Fibroblast of lung (primary cell): ENCODE measurements around the gene EFNA5.

Source experiments
- CTCF ChIP-seq, 2 donors: IDR thresholded peaks in 1 of 2; conservative IDR thresholded peaks in 1 of 2; 1 replicate in 1 of 2; 2 replicates in 1 of 2; pipeline ENCODE4 v1.5.1; 2011 to 2012; ENCODE audit warnings: low read length in 2 of 2, control low read depth in 1 of 2, inconsistent platforms in 1 of 2, low read depth in 1 of 2, mild to moderate bottlenecking in 1 of 2
- EZH2 ChIP-seq: IDR thresholded peaks from 2 replicates; pipeline ENCODE4 v1.5.1; 2012; ENCODE audit warnings: low read length, control low read depth, mild to moderate bottlenecking; ENCODE audit errors: missing control alignments

DNA sequence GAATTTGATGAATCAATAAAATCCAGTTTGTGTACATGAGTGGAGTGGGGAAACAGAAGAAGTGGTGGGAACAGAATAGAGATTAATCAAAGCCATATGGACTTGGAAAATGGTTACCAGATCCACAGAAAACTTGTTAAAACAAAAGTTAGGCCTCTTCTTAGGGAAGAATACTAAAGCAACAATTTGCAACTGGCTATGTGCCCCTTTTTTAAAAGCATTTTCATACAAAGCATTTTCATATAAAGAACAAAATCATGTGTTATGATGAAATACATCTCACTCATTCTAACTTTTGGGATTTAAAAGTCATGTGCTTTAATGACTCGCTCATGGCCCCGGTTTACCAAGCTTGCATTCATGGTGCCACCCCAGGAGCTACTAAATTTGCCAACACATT is 276.9 kb downstream of the EFNA5 start:
- TF ChIP-seq CTCF (conservative IDR thresholded peaks at IDR 0.05 in 1 of 2, IDR thresholded peaks at IDR 0.05 in 1 of 2; ENCODE audit: low read depth in 1 of 2, low read length in 2 of 2), result no peak
- TF ChIP-seq EZH2, result no peak
